ENCODE results near the gene ATP6V0B. TPM values are rescaled to one million over a fixed set of nuclear protein-coding genes. Genes with fewer than 3 reads are reported as not detected.

Gene ATP6V0B
- total RNA-seq, 1 donor from 2014 or later, result 75.5 TPM

DNA sequence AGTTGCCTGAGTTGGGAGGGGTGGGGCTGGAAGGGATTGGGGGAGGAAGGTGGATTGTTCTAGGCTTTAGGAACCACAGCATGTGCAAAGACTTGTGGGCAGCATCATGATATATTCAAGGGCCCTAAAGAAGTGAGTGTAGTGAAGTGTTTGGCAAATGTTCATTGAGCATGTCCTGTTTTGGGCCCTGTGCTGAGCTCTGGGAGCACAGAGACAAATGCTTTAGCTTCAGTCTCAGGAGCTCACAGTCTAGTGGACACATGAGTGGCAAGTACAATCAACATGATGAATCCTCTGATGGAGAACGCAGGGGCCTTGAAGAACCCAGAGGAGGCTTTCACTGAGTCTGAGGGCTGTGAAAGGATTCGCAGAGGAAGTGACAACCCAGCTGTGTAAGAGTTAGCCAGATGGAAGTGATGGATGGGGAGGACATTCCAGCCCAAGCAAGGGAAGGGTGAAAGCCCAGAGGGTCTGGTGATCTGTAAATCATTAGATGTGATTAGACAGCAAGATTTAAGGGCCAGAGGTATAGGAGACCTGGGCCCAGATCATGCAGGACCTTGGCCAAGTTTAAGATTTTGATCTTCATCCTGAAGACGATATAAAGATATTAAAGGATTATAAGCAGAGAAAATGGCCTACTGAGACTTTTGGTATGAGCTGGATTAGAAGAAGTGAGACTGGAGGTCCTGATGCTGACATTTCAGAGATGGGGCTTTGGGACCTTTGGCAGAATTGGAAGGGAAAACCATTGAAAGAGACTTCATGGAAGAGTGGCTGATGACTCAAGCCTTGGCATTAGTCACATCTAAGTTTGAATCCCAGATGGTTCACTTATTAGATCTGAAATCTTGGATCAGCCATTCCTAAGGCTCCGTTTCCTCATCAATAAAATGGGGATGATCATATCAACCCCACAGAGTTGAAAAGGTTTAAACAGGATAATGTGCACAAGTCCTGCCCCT lies 23.5 kb upstream of the ATP6V0B start:
- POLR2A ChIA-PET, result no interaction called here
- CTCF ChIA-PET, result no interaction called here
- H3K4me3 Mint-ChIP-seq, result peak overlapping the region; percentile 1
- peaks cover 25% of the 10 kb centered on the region for H3K4me1 Mint-ChIP-seq
- peaks cover 16% of the 10 kb centered on the region for H3K36me3 Mint-ChIP-seq (ENCODE audit: low read depth)
- ATAC-seq (ENCODE audit: low read depth) (no peak), DNase-seq (no peak)
- H3K27me3 Mint-ChIP-seq, result no peaks in the 10 kb centered on the region
- intact Hi-C loops (cut with micrococcal nuclease), result no loop called here
- H3K27ac Mint-ChIP-seq, result no peak overlapping the region
- H3K9me3 Mint-ChIP-seq, result no peaks in the 10 kb centered on the region
- TF ChIP-seq, protein P1, sequence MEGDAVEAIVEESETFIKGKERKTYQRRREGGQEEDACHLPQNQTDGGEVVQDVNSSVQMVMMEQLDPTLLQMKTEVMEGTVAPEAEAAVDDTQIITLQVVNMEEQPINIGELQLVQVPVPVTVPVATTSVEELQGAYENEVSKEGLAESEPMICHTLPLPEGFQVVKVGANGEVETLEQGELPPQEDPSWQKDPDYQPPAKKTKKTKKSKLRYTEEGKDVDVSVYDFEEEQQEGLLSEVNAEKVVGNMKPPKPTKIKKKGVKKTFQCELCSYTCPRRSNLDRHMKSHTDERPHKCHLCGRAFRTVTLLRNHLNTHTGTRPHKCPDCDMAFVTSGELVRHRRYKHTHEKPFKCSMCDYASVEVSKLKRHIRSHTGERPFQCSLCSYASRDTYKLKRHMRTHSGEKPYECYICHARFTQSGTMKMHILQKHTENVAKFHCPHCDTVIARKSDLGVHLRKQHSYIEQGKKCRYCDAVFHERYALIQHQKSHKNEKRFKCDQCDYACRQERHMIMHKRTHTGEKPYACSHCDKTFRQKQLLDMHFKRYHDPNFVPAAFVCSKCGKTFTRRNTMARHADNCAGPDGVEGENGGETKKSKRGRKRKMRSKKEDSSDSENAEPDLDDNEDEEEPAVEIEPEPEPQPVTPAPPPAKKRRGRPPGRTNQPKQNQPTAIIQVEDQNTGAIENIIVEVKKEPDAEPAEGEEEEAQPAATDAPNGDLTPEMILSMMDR (IDR thresholded peaks at IDR 0.05), result no peak

DNA sequence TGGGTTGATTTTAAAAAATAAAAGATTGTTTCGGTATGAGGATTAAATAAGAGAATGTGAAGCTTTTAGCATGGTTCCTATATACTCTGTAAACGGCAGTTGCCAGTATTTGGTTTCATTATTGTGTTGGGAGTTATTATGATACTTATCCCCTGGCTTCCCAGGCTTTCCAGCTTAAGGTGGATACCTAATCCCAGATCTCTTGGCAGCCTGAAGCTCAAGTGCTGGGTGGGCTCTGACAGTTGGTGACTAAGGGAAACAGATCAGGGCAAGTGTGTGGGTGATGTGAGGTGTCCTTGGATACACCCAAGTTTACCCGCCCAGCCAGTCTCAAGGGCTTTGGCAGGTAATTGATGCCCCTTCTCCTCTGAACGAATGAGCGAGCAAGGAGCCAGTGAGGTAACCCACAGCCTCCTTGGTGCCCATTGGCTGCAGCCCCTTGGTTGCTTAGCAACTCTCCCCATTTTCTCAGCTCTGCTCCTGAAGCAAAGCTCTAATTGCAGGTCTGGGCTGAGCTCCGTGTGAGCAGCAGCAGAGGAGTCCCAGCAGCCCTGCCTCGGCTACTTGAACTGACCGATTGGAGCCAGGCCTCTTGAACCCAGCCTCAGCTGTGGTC lies 21.9 kb upstream of the ATP6V0B start:
- ChIA-PET POLR2A (no interaction called here), CTCF (interaction anchor here (1.2 kb wide), 1 partner anchor 84 kb away, joined by 3 read pairs; no protein-coding TSS in a partner anchor)
- Mint-ChIP-seq H3K4me1 (peaks cover 17% of the 10 kb centered on the region), H3K4me3 (no peak overlapping the region), H3K36me3 (ENCODE audit: low read depth) (peaks cover 21% of the 10 kb centered on the region), H3K27ac (no peak overlapping the region), H3K27me3 (no peaks in the 10 kb centered on the region), H3K9me3 (no peaks in the 10 kb centered on the region)
- ATAC-seq (ENCODE audit: low read depth), result no peak
- intact Hi-C loops (cut with micrococcal nuclease), result no loop called here
- TF ChIP-seq, protein P1 (IDR thresholded peaks at IDR 0.05), result no peak
- DNase-seq, result no peak

DNA sequence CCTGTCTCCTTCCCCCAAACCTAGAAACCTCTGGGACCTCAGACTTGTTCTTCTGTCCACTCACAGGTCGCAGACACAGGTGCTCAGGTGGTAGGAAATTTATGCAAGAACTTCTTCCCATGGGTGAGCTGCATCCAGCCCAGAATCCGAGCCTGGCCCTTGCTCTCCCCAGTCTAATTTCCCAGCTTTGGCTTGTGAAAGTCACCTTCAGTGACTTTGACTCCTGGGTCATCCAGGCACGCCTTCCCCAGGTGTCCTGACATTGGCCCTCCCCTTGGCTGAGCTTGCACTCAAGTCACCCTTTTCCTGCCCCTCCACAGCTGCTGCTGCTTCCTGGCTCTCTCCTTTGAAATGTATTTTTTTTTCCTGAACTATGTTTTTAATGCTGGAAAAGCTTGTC lies 21.4 kb upstream of the ATP6V0B start:
- no peak overlapping the region for H3K27ac Mint-ChIP-seq
- ChIA-PET POLR2A (interaction anchor here (0.6 kb wide), 1 partner anchor 45 kb away, joined by 3 read pairs; no protein-coding TSS in a partner anchor), CTCF (interaction anchor here (1.2 kb wide), 1 partner anchor 83 kb away, joined by 3 read pairs; no protein-coding TSS in a partner anchor)
- no peaks in the 10 kb centered on the region for H3K9me3 Mint-ChIP-seq
- TF ChIP-seq, protein P1 (IDR thresholded peaks at IDR 0.05), result no peak
- H3K4me1 Mint-ChIP-seq, result peaks cover 12% of the 10 kb centered on the region
- intact Hi-C loops (cut with micrococcal nuclease), result no loop called here
- ATAC-seq (ENCODE audit: low read depth), result no peak
- H3K4me3 Mint-ChIP-seq, result no peak overlapping the region
- peaks cover 26% of the 10 kb centered on the region for H3K36me3 Mint-ChIP-seq (ENCODE audit: low read depth)
- no peaks in the 10 kb centered on the region for H3K27me3 Mint-ChIP-seq
- no peak for DNase-seq

DNA sequence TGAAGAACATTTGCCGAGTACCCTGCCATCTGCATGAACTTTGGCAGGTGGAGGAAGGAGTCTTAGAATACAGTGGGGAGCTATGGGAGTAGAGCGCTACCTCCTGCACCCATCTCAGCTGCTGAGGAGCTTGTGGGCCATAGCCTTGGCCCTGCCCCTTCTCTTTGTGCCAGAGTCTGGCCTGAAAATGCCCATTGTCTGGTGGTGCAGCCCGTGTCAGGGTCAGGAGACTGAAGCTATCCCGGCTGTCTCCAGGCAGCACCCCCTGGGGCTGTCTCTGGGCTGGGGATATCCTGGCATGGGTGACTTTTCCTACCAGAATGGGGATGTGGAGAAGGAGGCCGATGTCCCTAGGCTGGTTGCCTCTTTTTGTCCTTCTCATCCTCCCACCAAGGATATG lies 20.7 kb upstream of the ATP6V0B start:
- intact Hi-C loops (cut with micrococcal nuclease), result no loop called here
- POLR2A ChIA-PET, result interaction anchor here (1.2 kb wide), 1 partner anchor 7 kb away, joined by 4 read pairs; the partner anchor contains the start of gene IPO13

More for the DNA sequence above, 20.7 kb upstream of the ATP6V0B start:
- peaks cover 9% of the 10 kb centered on the region for H3K4me1 Mint-ChIP-seq
- H3K36me3 Mint-ChIP-seq (ENCODE audit: low read depth), result peaks cover 33% of the 10 kb centered on the region
- CTCF ChIA-PET, result interaction anchor here (1.2 kb wide), 1 partner anchor 83 kb away, joined by 3 read pairs; no protein-coding TSS in a partner anchor
- H3K27ac Mint-ChIP-seq, result no peak overlapping the region
- H3K4me3 Mint-ChIP-seq, result no peak overlapping the region
- no peaks in the 10 kb centered on the region for H3K27me3 Mint-ChIP-seq
- TF ChIP-seq, protein P1 (IDR thresholded peaks at IDR 0.05), result no peak
- no peaks in the 10 kb centered on the region for H3K9me3 Mint-ChIP-seq
- DNase-seq (no peak), ATAC-seq (ENCODE audit: low read depth) (no peak)
